Glutamatergic neuron (in vitro differentiated cells): ENCODE data around the gene MS4A4A. TPM values are rescaled to one million over a fixed set of nuclear protein-coding genes. Genes with fewer than 3 reads are reported as not detected.

Experiments used
- DNase-seq: peaks from one replicate; pipeline ENCODE4 v3.0.0; 2022
- H3K27ac Mint-ChIP-seq: one replicate; pipeline ENCODE4 v1.8.0; 2020; ENCODE audit warnings: mild to moderate bottlenecking, mixed read lengths, inconsistent platforms; ENCODE audit not compliant: unreplicated experiment
- H3K27me3 Mint-ChIP-seq: one replicate; pipeline ENCODE4 v1.8.0; 2020; ENCODE audit warnings: mild to moderate bottlenecking, moderate library complexity, mixed read lengths, inconsistent platforms; ENCODE audit not compliant: unreplicated experiment
- H3K36me3 Mint-ChIP-seq: one replicate; pipeline ENCODE4 v1.8.0; 2020; ENCODE audit warnings: mild to moderate bottlenecking, mixed read lengths, inconsistent platforms; ENCODE audit not compliant: unreplicated experiment
- H3K4me1 Mint-ChIP-seq: one replicate; pipeline ENCODE4 v1.8.0; 2020; ENCODE audit warnings: mild to moderate bottlenecking, low read depth, mixed read lengths, inconsistent platforms; ENCODE audit not compliant: unreplicated experiment
- H3K4me3 Mint-ChIP-seq: one replicate; pipeline ENCODE4 v1.8.0; 2020; ENCODE audit warnings: mild to moderate bottlenecking, mixed read lengths, inconsistent platforms; ENCODE audit not compliant: unreplicated experiment
- H3K9me3 Mint-ChIP-seq: one replicate; pipeline ENCODE4 v1.8.0; 2020; ENCODE audit warnings: mild to moderate bottlenecking, moderate library complexity, mixed read lengths, inconsistent platforms; ENCODE audit not compliant: unreplicated experiment
- total RNA-seq: library from RNA; stranded (reverse); fragmentation: NEBNext Ultra II Directional; extraction: Animal tissue kit (Norgen Biotek cat#: 25700); gene quantifications from one replicate; pipeline ENCODE4 v1.2.1, GENCODE V29; 2021; ENCODE audit not compliant: unreplicated experiment
- TF ChIP-seq, protein P1 (sequence below): fragments of 200-600 bp; sonication (generic); IDR thresholded peaks from one replicate; pipeline ENCODE4 v1.5.0; 2021; ENCODE audit not compliant: partially characterized antibody, unreplicated experiment

The MS4A4A gene
- total RNA-seq, 1 donor from 2014 or later, result not detected

GRCh38 chr11:60318726-60319125 lies 38.3 kb downstream of the MS4A4A start:
- TF ChIP-seq, protein P1, sequence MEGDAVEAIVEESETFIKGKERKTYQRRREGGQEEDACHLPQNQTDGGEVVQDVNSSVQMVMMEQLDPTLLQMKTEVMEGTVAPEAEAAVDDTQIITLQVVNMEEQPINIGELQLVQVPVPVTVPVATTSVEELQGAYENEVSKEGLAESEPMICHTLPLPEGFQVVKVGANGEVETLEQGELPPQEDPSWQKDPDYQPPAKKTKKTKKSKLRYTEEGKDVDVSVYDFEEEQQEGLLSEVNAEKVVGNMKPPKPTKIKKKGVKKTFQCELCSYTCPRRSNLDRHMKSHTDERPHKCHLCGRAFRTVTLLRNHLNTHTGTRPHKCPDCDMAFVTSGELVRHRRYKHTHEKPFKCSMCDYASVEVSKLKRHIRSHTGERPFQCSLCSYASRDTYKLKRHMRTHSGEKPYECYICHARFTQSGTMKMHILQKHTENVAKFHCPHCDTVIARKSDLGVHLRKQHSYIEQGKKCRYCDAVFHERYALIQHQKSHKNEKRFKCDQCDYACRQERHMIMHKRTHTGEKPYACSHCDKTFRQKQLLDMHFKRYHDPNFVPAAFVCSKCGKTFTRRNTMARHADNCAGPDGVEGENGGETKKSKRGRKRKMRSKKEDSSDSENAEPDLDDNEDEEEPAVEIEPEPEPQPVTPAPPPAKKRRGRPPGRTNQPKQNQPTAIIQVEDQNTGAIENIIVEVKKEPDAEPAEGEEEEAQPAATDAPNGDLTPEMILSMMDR, result no peak
- no peak overlapping the region for H3K27ac Mint-ChIP-seq
- peaks cover 1% of the 10 kb centered on the region for H3K9me3 Mint-ChIP-seq
- DNase-seq, result no peak
- no peak overlapping the region for H3K4me3 Mint-ChIP-seq
- peaks cover 7% of the 10 kb centered on the region for H3K36me3 Mint-ChIP-seq
- H3K4me1 Mint-ChIP-seq, result no peaks in the 10 kb centered on the region
- no peaks in the 10 kb centered on the region for H3K27me3 Mint-ChIP-seq

DNA sequence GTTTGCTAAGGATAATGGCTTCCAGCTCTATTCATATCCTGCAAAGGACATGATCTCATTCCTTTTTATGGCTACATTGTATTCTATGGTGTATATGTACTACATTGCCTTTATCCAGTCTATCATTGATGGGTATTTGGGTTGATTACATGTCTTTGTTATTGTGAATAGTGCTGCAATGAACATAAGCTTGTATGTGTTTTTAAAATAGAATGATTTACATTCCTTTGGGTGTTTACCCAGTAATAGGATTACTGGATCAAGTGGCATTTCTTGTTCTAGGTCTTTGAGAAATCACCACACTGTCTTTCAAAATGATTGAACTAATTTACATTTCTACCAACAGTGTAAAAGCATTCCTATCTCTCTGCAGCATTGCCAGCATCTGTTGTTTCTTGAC lies 40.6 kb downstream of the MS4A4A start:
- Mint-ChIP-seq H3K27me3 (no peaks in the 10 kb centered on the region), H3K36me3 (peaks cover 7% of the 10 kb centered on the region), H3K27ac (no peak overlapping the region), H3K4me1 (no peaks in the 10 kb centered on the region), H3K9me3 (peaks cover 1% of the 10 kb centered on the region), H3K4me3 (no peak overlapping the region)
- TF ChIP-seq, protein P1, result no peak
- no peak for DNase-seq

- H3K27me3 Mint-ChIP-seq, result no peaks in the 10 kb centered on the region
- no peaks in the 10 kb centered on the region for H3K4me1 Mint-ChIP-seq
- H3K9me3 Mint-ChIP-seq, result no peaks in the 10 kb centered on the region
- DNase-seq, result no peak
- TF ChIP-seq, protein P1, result no peak
- H3K4me3 Mint-ChIP-seq, result no peak within 1 kb of the TSS
- H3K36me3 Mint-ChIP-seq, result no peaks in the 10 kb centered on the region
- H3K27ac Mint-ChIP-seq, result no peak within 1 kb of the TSS
Measured at GRCh38 chr11:60326955-60327354, 46.5 kb downstream of the MS4A4A start, which contains the start of gene MS4A6E. Gene MS4A6E, plus strand, starts transcription at chr11:60327255. Its CDS starts 7,641 bp downstream, at chr11:60334896.

GRCh38 chr11:60328460-60328859 lies 48.0 kb downstream of the MS4A4A start:
- DNase-seq, result no peak
- no peaks in the 10 kb centered on the region for H3K27me3 Mint-ChIP-seq
- H3K27ac Mint-ChIP-seq, result no peak overlapping the region
- H3K9me3 Mint-ChIP-seq, result no peaks in the 10 kb centered on the region
- no peaks in the 10 kb centered on the region for H3K4me1 Mint-ChIP-seq
- H3K36me3 Mint-ChIP-seq, result no peaks in the 10 kb centered on the region
- H3K4me3 Mint-ChIP-seq, result no peak overlapping the region
- TF ChIP-seq, protein P1, result no peak

GRCh38 chr11:60332846-60333245 lies 52.4 kb downstream of the MS4A4A start:
- TF ChIP-seq, protein P1, result no peak
- DNase-seq, result no peak
- Mint-ChIP-seq H3K9me3 (no peaks in the 10 kb centered on the region), H3K36me3 (no peaks in the 10 kb centered on the region), H3K27me3 (no peaks in the 10 kb centered on the region), H3K27ac (no peak overlapping the region), H3K4me3 (no peak overlapping the region), H3K4me1 (no peaks in the 10 kb centered on the region)
